HepG2 (cell line): Measurements from ENCODE around the gene CDK2AP2. TPM values are rescaled to one million over a fixed set of nuclear protein-coding genes. Genes with fewer than 3 reads are reported as not detected.

Experiments used
- ATAC-seq: fragments of 200-7000 bp; cut with Tn5 transposase; 3 replicates; pipeline ENCODE4 v1.9.1; 2020; ENCODE audit warnings: mild to moderate bottlenecking, moderate library complexity
- BruUV-seq: library from RNA; stranded (reverse); fragments of 400-500 nt; replicated peaks from 2 replicates; lab custom pipeline; 2021; lab: Mats Ljungman, UMichigan
- CTCF ChIA-PET: fragments of 300-600 bp; formaldehyde crosslinking; extraction: SDS; loops from one replicate; lab custom pipeline; 2021; ENCODE audit warnings: low total read pairs, inconsistent platforms, low intra/inter-chr PET ratio; lab: Yijun Ruan, JAX
- POLR2A ChIA-PET: fragments of 350-600 bp; sonication (Branson Sonifier 250); formaldehyde crosslinking; loops from one replicate; lab custom pipeline; 2020; ENCODE audit warnings: antibody characterized with exemption, inconsistent platforms; lab: Yijun Ruan, JAX
- DNase-seq: peaks from one replicate; pipeline ENCODE4 v3.0.0-alpha.2; 2015; ENCODE audit warnings: low spot score
- FAIRE-seq: peaks from 3 replicates; lab custom pipeline; 2011; peaks lifted over from hg19 to GRCh38; lab: Jason Lieb, UNC
- H2AFZ ChIP-seq: one replicate; pipeline ENCODE4 v1.6.1; 2011; ENCODE audit warnings: low read length, inconsistent platforms
- H3K27ac ChIP-seq: fragments of 300-600 bp; 3 replicates; pipeline ENCODE4 v1.8.0; 2011; ENCODE audit warnings: mixed run types, mild to moderate bottlenecking, mixed read lengths, low read length, inconsistent platforms; ENCODE audit not compliant: insufficient read depth; ENCODE audit errors: extremely low read length
- H3K27me3 ChIP-seq, 2 experiments: fragments of 200-600 bp in 1 of 2; 2 replicates in 1 of 2; 3 replicates in 1 of 2; pipeline versions ENCODE4 v1.6.0 to v1.8.0; 2011; ENCODE audit warnings: low read length in 2 of 2, mild to moderate bottlenecking in 2 of 2, moderate library complexity in 2 of 2, inconsistent platforms in 1 of 2; ENCODE audit not compliant: insufficient read depth in 2 of 2, control insufficient read depth in 1 of 2
- H3K36me3 ChIP-seq, 2 experiments: fragments of 200-600 bp in 1 of 2; replicated peaks in 1 of 2; 2 replicates in 1 of 2; 3 replicates in 1 of 2; pipeline versions ENCODE4 v1.5.1 to v1.8.0; 2011; ENCODE audit warnings: low read length in 2 of 2, inconsistent platforms in 1 of 2; ENCODE audit not compliant: insufficient read depth in 2 of 2, control insufficient read depth in 1 of 2
- H3K4me1 ChIP-seq: 2 replicates; pipeline ENCODE4 v1.5.1; 2012; ENCODE audit warnings: low read length, inconsistent platforms; ENCODE audit not compliant: insufficient read depth
- H3K4me2 ChIP-seq: 2 replicates; pipeline ENCODE4 v1.6.0; 2011; ENCODE audit warnings: low read depth, low read length, inconsistent platforms
- H3K4me3 ChIP-seq, 3 experiments: fragments of 200-600 bp in 1 of 3; sonication (generic), shearing (Covaris generic) in 1 of 3; replicated peaks in 1 of 3; 2 replicates each; pipeline ENCODE4 v1.5.1; 2011 to 2016; ENCODE audit warnings: low read length in 3 of 3, inconsistent platforms in 2 of 3, low read depth in 2 of 3, mild to moderate bottlenecking in 2 of 3, control low read depth in 1 of 3, mixed read lengths in 1 of 3; ENCODE audit not compliant: insufficient read depth in 1 of 3
- H3K79me2 ChIP-seq: one replicate; pipeline ENCODE4 v1.6.1; 2011; ENCODE audit warnings: low read length, inconsistent platforms; ENCODE audit not compliant: insufficient read depth
- H3K9ac ChIP-seq: 2 replicates; pipeline ENCODE4 v1.6.0; 2011; ENCODE audit warnings: mild to moderate bottlenecking, low read depth, low read length, inconsistent platforms; ENCODE audit not compliant: insufficient read depth
- H3K9me3 ChIP-seq: 2 replicates; pipeline ENCODE4 v1.5.1; 2012; ENCODE audit warnings: mild to moderate bottlenecking, low read length
- H4K20me1 ChIP-seq: 2 replicates; pipeline ENCODE4 v1.6.0; 2011; ENCODE audit warnings: inconsistent platforms, mild to moderate bottlenecking, low read length, moderate library complexity; ENCODE audit not compliant: insufficient read depth
- KIAA2018 ChIP-seq: sonication (generic); formaldehyde crosslinking; IDR thresholded peaks from 2 replicates; pipeline ENCODE4 v1.5.0; 2020; ENCODE audit warnings: mild to moderate bottlenecking, missing genetic modification reagents, borderline replicate concordance
- PBX2 ChIP-seq: IDR thresholded peaks from 2 replicates; pipeline ENCODE4 v1.6.1; 2016; ENCODE audit warnings: control low read depth
- RXRB ChIP-seq: IDR thresholded peaks from 2 replicates; pipeline ENCODE4 v1.6.1; 2016; ENCODE audit warnings: borderline replicate concordance, missing genetic modification reagents, missing compliant biosample characterization
- SCMH1 ChIP-seq: sonication (generic); formaldehyde crosslinking; IDR thresholded peaks from 2 replicates; pipeline ENCODE4 v1.9.0; 2021; ENCODE audit warnings: missing genetic modification reagents, mild to moderate bottlenecking, borderline replicate concordance
- SNAPC5 ChIP-seq: sonication (generic); formaldehyde crosslinking; IDR thresholded peaks from 2 replicates; pipeline ENCODE4 v1.8.1; 2023; ENCODE audit warnings: mild to moderate bottlenecking, missing genetic modification reagents, borderline replicate concordance
- ZNF768 ChIP-seq: sonication (generic); formaldehyde crosslinking; IDR thresholded peaks from 2 replicates; pipeline ENCODE4 v1.4.0; 2020; ENCODE audit warnings: missing genetic modification reagents
- WGBS: methylation state at CpG from one replicate; pipeline ENCODE4 v1.1.6; 2017; ENCODE audit warnings: low lambda C conversion rate; 5-methylcytosine and 5-hydroxymethylcytosine counted together
- in situ Hi-C: cut with HindIII; loops from 2 replicates; pipeline ENCODE4 v1.10.0; 2017; ENCODE audit warnings: low pct_unique_long_range_greater_than_20kb; ENCODE audit not compliant: extremely low pct_ligation_motif_present
- intact Hi-C: fragments of 100-400 bp; cut with micrococcal nuclease; formaldehyde crosslinking; loops from one replicate; pipeline ENCODE4 v1.10.0; 2022; ENCODE audit not compliant: unreplicated experiment
- polyA plus RNA-seq, 8 experiments: library from polyadenylated mRNA; depleted of rRNA in 3 of 8; stranded (reverse) in 7 of 8; unstranded in 1 of 8; fragments of >200 nt; fragmentation: Illumina TruSeq in 4 of 8; extraction: Trizol in 4 of 8; gene quantifications; 2 replicates each; pipeline versions ENCODE4 v1.2.1 to v1.2.3, GENCODE V29; 2011 to 2016; ENCODE audit warnings: low read depth in 4 of 8, missing spikeins in 1 of 8, mixed read lengths in 1 of 8; ENCODE audit not compliant: insufficient read depth in 1 of 8
- total RNA-seq, 5 experiments: library from RNA; depleted of rRNA; stranded (reverse); fragments of >200 nt; fragmentation: Illumina TruSeq; extraction: Trizol; gene quantifications; 2 replicates each; pipeline ENCODE4 v1.2.3, GENCODE V29; 2016; ENCODE audit warnings: low read depth in 1 of 5
- TF ChIP-seq, protein P1 (sequence below): sonication (generic); formaldehyde crosslinking; IDR thresholded peaks from 2 replicates; pipeline ENCODE4 v1.4.0; 2020; ENCODE audit warnings: low read depth, mild to moderate bottlenecking, missing genetic modification reagents
- TF ChIP-seq, protein P2 (sequence below): sonication (generic); formaldehyde crosslinking; IDR thresholded peaks from 2 replicates; pipeline ENCODE4 v1.4.0; 2020; ENCODE audit warnings: missing genetic modification reagents

CDK2AP2 gene
- total and polyA plus RNA-seq, 2 of the 13 experiments (the other 11 are each of a cell fraction or from before 2014, with no cell fraction given): 15.0 to 23.2 TPM

DNA sequence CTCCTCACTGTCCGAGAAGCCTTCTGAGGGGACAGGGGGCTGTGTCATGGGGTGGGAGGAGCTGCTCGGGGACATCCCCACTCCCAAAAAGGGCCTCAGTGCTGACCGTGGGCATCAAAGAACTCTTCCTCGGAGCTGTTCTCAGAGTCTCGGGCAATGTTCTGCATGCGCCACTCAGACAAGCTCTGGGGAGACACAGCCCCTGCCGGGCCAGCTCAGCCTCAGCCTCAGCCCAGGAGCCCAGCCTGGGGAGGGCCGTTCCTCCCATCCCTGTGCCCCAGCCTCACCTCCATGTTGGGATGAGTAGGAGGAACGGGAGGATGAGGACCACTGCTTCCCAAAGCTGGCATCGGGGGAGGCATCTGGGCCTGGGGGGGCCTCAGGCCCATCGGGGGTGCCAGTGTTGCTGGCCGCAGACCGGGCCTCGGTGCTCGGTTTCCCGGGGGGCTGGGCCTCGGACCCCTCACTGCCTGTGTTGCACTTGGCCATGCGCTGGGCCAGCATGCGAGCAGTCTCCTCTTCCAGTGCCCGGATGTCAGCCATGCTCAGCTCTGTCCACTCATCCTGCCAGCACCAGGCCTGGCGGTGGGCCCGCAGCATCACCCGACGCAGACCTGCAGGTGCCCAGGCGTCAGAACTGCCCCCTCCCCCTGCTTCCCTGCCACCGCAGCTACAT, 8.0 kb downstream of the CDK2AP2 start:
- Histone ChIP-seq H3K4me2 (no peak overlapping the region), H3K4me1 (peaks cover 6% of the 10 kb centered on the region; the same call in 1 of the 2 replicates), H3K79me2 (no peaks in the 10 kb centered on the region), H3K9me3 (no peaks in the 10 kb centered on the region), H3K36me3 (no peaks in the 10 kb centered on the region; a peak in 2 of 5 replicates), H3K9ac (no peak overlapping the region), H4K20me1 (no peaks in the 10 kb centered on the region), H2AFZ (no peak overlapping the region), H3K4me3 (no peak overlapping the region), H3K27me3 (no peaks in the 10 kb centered on the region), H3K27ac (no peak overlapping the region)
- no TSS peak for BruUV-seq
- intact Hi-C loops: no loop called here
- ATAC-seq (no peak), DNase-seq (no peak), FAIRE-seq (no peak)
- in situ Hi-C loops: no loop called here
- POLR2A ChIA-PET: no interaction called here
- 94% methylated on average over 12 of the region's 26 CpGs for WGBS
- CTCF ChIA-PET: no interaction called here
- TF ChIP-seq ZNF768 (CRISPR knock-in tag) (no peak), PBX2 (CRISPR knock-in tag) (no peak), KIAA2018 (CRISPR knock-in tag) (no peak), SNAPC5 (CRISPR knock-in tag) (no peak), RXRB (CRISPR knock-in tag) (no peak), SCMH1 (CRISPR knock-in tag) (no peak)
- TF ChIP-seq, protein P1, sequence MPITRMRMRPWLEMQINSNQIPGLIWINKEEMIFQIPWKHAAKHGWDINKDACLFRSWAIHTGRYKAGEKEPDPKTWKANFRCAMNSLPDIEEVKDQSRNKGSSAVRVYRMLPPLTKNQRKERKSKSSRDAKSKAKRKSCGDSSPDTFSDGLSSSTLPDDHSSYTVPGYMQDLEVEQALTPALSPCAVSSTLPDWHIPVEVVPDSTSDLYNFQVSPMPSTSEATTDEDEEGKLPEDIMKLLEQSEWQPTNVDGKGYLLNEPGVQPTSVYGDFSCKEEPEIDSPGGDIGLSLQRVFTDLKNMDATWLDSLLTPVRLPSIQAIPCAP (CRISPR knock-in tag): no peak
- TF ChIP-seq, protein P2, sequence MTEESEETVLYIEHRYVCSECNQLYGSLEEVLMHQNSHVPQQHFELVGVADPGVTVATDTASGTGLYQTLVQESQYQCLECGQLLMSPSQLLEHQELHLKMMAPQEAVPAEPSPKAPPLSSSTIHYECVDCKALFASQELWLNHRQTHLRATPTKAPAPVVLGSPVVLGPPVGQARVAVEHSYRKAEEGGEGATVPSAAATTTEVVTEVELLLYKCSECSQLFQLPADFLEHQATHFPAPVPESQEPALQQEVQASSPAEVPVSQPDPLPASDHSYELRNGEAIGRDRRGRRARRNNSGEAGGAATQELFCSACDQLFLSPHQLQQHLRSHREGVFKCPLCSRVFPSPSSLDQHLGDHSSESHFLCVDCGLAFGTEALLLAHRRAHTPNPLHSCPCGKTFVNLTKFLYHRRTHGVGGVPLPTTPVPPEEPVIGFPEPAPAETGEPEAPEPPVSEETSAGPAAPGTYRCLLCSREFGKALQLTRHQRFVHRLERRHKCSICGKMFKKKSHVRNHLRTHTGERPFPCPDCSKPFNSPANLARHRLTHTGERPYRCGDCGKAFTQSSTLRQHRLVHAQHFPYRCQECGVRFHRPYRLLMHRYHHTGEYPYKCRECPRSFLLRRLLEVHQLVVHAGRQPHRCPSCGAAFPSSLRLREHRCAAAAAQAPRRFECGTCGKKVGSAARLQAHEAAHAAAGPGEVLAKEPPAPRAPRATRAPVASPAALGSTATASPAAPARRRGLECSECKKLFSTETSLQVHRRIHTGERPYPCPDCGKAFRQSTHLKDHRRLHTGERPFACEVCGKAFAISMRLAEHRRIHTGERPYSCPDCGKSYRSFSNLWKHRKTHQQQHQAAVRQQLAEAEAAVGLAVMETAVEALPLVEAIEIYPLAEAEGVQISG (CRISPR knock-in tag): no peak
